Peyer's patch (tissue), 4 donors: Measurements from ENCODE around the gene STK36. TPM values are rescaled to one million over a fixed set of nuclear protein-coding genes. Genes with fewer than 3 reads are reported as not detected.

ENCODE experiments used
- DNase-seq, 3 donors: peaks; one replicate each; pipeline ENCODE4 v3.0.0-alpha.2; 2017 to 2019
- H3K27ac ChIP-seq, 4 donors: fragments of 200-600 bp; sonication (generic); one replicate each; pipeline ENCODE4 v1.5.1; 2016 to 2019
- H3K27me3 ChIP-seq, 2 donors: fragments of 200-600 bp; sonication (generic); one replicate each; pipeline ENCODE4 v1.5.1; 2019
- H3K36me3 ChIP-seq, 3 donors: fragments of 200-600 bp; sonication (generic); one replicate each; pipeline ENCODE4 v1.5.1; 2016 to 2019
- H3K4me1 ChIP-seq, 4 donors: fragments of 200-600 bp; sonication (generic); one replicate each; pipeline ENCODE4 v1.5.1; 2016 to 2019
- H3K4me3 ChIP-seq, 4 donors: fragments of 200-600 bp; sonication (generic); 1 replicate in 3 of 4; 2 replicates in 1 of 4; pipeline ENCODE4 v1.5.1; 2016 to 2019; ENCODE audit warnings: mild to moderate bottlenecking in 1 of 4
- H3K9me3 ChIP-seq, 4 donors: fragments of 200-600 bp; sonication (generic); one replicate each; pipeline ENCODE4 v1.5.1; 2016 to 2019; ENCODE audit warnings: mild to moderate bottlenecking in 1 of 4
- CTCF ChIP-seq, 6 experiments: fragments of 450-650 bp in 4 of 6; fragments of 200-600 bp in 2 of 6; sonication (generic) in 1 of 6; IDR thresholded peaks; one replicate each; pipeline ENCODE4 v1.5.1; 2017 to 2019; ENCODE audit warnings: antibody characterized with exemption in 6 of 6, mild to moderate bottlenecking in 3 of 6, moderate library complexity in 1 of 6
- POLR2A ChIP-seq, 2 donors: fragments of 450-650 bp; IDR thresholded peaks; one replicate each; pipeline ENCODE4 v1.5.1; 2017; ENCODE audit warnings: antibody characterized with exemption in 2 of 2, mild to moderate bottlenecking in 2 of 2, moderate library complexity in 2 of 2
- total RNA-seq, 4 donors: library from RNA; depleted of rRNA; stranded (reverse); fragments of >200 nt; gene quantifications; one replicate each; pipeline ENCODE4 v1.1.0, GENCODE V29; 2016

STK36 gene
- total RNA-seq, 4 donors from 2014 or later, result 25.6 to 82.7 (median 63.6) TPM

- no peak for TF ChIP-seq CTCF (IDR thresholded peaks at IDR 0.05)
- no peak for TF ChIP-seq POLR2A (IDR thresholded peaks at IDR 0.05)
- Histone ChIP-seq H3K27ac (no peak overlapping the region), H3K27me3 (no peaks in the 10 kb centered on the region), H3K4me1 (no peaks in the 10 kb centered on the region), H3K36me3 (peaks cover 0 to 12% (median 0%) of the 10 kb centered on the region in 3 donors), H3K4me3 (no peak overlapping the region), H3K9me3 (no peaks in the 10 kb centered on the region)
- DNase-seq, result no peak
These were observed 29.9 kb downstream of the STK36 start for GRCh38 chr2:218701806-218702205.

- no peaks in the 10 kb centered on the region for H3K27me3 ChIP-seq
- H3K27ac ChIP-seq, result no peak overlapping the region
- H3K9me3 ChIP-seq, result no peaks in the 10 kb centered on the region
- no peaks in the 10 kb centered on the region for H3K4me1 ChIP-seq
- no peak for DNase-seq
- no peak for TF ChIP-seq POLR2A (IDR thresholded peaks at IDR 0.05)
- TF ChIP-seq CTCF (IDR thresholded peaks at IDR 0.05), result no peak
- peaks cover 0 to 12% (median 0%) of the 10 kb centered on the region in 3 donors for H3K36me3 ChIP-seq
- no peak overlapping the region for H3K4me3 ChIP-seq
These were observed 31.5 kb downstream of the STK36 start for GRCh38 chr2:218703341-218703740.

- Histone ChIP-seq H3K4me3 (no peak overlapping the region), H3K4me1 (peaks cover 0 to 9% (median 4%) of the 10 kb centered on the region in 4 donors), H3K27me3 (no peaks in the 10 kb centered on the region), H3K36me3 (no peaks in the 10 kb centered on the region), H3K9me3 (no peaks in the 10 kb centered on the region), H3K27ac (no peak overlapping the region)
- no peak for TF ChIP-seq POLR2A (IDR thresholded peaks at IDR 0.05)
- TF ChIP-seq CTCF (IDR thresholded peaks at IDR 0.05), result no peak
- no peak for DNase-seq
These were observed 36.2 kb downstream of the STK36 start for GRCh38 chr2:218708086-218708485.

- H3K4me1 ChIP-seq, result peaks cover 0 to 9% (median 4%) of the 10 kb centered on the region in 4 donors
- H3K36me3 ChIP-seq, result no peaks in the 10 kb centered on the region
- no peaks in the 10 kb centered on the region for H3K9me3 ChIP-seq
- no peak for DNase-seq
- H3K27me3 ChIP-seq, result no peaks in the 10 kb centered on the region
- TF ChIP-seq POLR2A (IDR thresholded peaks at IDR 0.05) (no peak), CTCF (IDR thresholded peaks at IDR 0.05) (no peak)
- peak overlapping the region in 1 of 4 donors; percentile 78 for H3K4me3 ChIP-seq
- H3K27ac ChIP-seq, result no peak overlapping the region
These were observed 38.0 kb downstream of the STK36 start for GRCh38 chr2:218709908-218710307.

- Histone ChIP-seq H3K27ac (peak overlapping the region in 1 of 4 donors; percentile 87), H3K4me3 (peak overlapping the region; percentile 63 to 80 (median 78)), H3K9me3 (no peaks in the 10 kb centered on the region), H3K36me3 (no peaks in the 10 kb centered on the region), H3K4me1 (peaks cover 0 to 9% (median 4%) of the 10 kb centered on the region in 4 donors), H3K27me3 (no peaks in the 10 kb centered on the region)
- no peak for DNase-seq
- TF ChIP-seq POLR2A (IDR thresholded peaks at IDR 0.05), result no peak
- TF ChIP-seq CTCF (IDR thresholded peaks at IDR 0.05), result no peak
These were observed 38.4 kb downstream of the STK36 start for GRCh38 chr2:218710334-218710686.
